IPS-NIHi7 (cell line): ENCODE data around the gene SVOP.

Source experiments
- DNase-seq: peaks from one replicate; pipeline ENCODE4 v3.0.0; 2012; ENCODE audit warnings: mixed read lengths; ENCODE audit errors: extremely low spot score

Gene SVOP

GRCh38 chr12:108930756-108931155 is 90.1 kb downstream of the SVOP start:
- DNase-seq = no peak

DNA sequence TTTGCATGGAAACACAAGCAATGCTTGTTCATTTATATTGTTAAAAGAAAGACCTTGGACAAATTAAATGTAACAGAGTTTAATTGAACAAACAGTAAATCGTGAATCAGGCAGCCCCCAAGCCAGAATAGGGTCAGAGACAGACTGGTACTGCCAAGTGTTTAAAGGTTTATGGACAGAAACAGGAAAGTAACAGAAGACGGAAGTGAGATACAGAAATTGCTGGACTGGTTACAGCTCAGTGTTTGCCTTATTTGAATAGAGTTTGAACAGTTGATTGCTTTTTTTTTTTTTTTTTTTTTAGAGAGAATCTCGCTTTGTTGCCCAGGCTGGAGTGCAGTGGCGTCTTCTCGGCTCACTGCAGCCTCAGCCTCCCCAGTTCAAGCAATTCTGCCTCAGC is 90.7 kb downstream of the SVOP start:
- DNase-seq = no peak

- no peak for DNase-seq
Observed at GRCh38 chr12:108928695-108929094, 92.2 kb downstream of the SVOP start.

DNA sequence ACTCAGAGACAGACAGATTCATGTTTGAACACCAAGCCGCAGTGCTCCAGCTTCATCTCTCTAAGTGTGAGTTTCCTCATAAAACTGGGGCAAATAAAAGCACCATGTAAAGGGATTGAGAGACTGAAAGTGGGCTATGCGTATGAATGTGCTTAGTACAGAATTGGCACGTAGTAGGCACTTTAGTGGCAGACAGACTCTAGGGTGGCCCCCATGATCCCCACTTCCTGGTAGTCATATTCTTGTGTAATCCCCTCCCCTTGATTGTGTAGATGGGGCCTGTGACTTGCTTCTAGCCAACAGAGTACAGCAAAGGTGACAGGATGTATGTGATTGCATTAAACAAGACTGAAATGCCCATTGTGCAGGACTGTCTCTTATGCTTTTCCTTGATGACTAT is 98.0 kb downstream of the SVOP start:
- no peak for DNase-seq

DNA sequence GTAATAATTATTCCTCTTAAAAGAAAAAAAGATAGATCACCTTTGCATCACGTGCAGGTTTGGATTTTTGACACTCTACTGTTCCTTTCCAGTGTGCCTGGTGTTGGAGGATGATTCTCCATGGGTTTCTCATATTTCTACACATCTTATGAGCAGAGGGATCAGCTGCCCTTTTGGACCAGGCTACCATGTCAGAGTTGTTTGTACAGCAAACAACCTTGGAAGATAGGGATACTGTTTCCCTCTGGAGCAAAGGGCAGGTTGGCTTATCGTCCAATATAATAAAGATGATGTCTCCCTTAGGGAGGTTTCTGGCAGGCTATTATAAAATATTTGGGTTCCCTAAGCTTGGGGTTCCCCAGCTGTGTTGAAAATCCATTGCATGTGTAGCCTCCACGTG is 98.9 kb downstream of the SVOP start:
- DNase-seq = no peak

DNA sequence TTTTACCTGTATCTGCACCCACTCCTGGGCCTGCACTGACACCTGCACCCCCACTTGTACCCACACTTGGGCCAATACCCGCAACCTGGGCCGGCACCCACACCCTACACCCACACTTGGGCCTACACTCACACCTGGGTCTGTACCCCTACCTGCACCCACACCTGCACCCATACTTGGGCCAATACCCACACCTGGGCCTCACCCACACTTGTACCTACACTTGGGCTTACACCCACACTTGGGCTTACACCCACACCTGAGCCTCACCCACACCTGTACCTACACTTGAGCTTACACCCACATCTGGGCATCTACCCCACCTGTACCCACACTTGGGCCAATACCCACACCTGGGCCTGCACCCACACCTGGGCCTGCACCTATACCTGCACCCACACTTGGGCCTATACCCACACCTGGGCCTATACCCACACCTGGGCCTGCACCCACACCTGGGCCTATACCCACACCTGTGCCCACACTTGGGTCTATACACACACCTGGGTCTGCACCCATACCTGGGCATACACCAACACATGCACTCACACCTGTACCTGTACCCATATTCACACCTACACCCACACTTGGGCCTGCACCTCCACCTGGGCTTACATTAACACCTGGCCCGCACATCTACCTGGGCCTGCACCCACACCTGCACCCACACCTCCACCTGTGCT is 101.8 kb downstream of the SVOP start:
- no peak for DNase-seq

DNA sequence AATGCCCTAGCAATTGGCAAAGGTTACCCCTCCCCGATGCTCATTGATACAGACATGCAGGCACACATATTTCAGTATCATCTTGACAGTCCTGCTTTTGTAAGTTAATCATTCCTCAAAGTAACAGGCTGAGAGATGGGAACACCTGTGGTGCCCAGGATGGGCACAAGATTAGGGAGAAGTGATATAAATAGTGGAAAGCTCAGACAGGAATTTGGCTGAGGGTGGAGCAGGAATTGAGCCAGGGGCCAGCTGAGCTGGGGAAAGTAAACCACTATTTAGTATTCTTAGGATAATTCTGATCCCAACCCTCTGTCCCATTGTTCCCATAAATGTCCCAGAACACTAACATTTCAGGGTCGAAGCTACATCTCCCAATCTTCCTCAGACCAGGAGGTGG is 102.7 kb downstream of the SVOP start:
- no peak for DNase-seq

GRCh38 chr12:108916336-108916735 is 104.5 kb downstream of the SVOP start:
- no peak for DNase-seq

DNA sequence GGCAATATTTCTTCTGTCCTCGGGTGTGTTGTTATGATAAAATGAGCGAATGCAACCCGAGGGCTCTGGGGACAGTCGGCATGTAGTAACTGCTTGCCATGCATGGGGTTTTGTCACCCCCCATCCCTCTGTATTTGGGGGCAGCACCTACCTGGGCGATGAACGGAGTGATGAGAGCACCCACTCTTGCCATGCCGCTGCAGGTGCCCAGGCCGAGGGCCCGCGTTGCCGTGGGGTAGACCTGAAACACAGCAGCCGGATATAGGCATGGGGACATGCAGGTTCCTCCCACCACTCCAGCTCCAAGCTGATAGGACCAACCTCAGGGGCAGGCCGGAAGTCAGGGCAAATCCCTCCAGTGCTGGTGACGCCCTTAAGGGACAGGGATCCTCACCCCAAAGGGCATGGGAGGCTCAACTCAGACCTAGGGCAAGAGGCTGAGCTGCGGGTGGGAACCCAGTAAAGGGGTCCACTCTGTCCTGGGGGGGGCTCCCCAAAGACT is 105.2 kb downstream of the SVOP start:
- no peak for DNase-seq

DNA sequence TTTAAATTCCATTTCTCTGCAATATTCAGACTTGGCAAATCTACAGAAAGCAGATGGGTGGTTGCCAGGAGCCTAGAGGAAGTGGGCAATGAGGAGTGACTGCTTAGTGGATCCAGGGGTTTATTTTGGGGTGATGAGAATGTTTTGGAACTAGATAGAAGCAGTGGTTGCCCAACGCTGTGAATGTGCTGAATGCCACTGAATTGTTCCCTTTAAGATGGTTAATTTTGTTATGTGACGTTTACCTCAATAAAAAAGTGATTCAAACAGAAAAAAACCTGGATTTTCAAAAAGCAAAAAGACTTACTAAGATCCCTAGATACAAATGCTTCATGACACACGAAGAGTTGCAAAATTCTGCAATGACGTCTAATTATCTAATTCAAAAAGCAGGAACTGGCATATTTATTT is 106.7 kb downstream of the SVOP start:
- DNase-seq = no peak

GRCh38 chr12:108912361-108912760 is 108.5 kb downstream of the SVOP start:
- DNase-seq = no peak

DNA sequence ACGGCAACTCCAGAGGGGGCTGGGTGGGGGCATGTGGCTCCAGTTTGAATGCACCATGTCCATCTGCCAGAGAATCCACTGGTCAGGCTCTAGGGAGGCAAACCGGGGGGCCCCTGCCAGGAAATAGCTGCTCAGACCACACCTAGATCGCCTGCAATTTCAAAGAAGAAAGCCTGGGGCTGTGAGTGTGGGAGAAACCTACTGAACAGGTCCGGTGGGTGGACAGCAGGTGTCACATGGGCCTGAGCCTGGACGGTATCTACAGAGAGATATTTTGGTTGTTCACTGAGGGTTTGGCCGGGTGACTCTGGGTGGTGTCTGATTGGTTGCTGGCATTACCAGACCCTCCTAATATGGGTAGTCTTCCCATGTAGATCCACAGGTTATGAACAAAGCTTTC is 109.0 kb downstream of the SVOP start:
- no peak for DNase-seq

- DNase-seq = no peak
Observed at GRCh38 chr12:108910336-108910735, 110.5 kb downstream of the SVOP start.

DNA sequence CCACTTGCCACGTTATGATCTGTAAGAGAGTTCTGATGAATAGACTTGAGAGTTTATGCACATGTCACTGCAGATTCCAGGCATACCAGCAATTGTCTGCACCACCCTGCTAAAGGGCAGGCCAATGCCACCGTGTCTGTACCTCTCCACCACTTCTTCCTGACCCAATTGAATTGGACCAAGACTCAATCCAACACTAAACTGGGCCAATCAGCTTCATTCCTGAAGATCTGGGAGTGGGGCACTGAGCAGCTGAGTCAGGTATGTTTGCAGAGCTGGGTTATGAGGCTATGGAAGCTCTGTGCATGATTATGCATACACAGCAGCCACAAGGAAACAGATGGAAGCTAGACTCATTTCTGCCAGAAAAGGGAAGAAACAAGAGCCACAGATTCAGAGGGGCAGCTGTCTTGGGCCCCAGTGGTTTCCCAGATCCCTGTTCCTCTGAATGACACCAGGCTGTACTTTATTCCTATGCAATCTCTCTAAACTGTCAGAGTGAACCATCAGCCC is 113.0 kb downstream of the SVOP start:
- no peak for DNase-seq

DNA sequence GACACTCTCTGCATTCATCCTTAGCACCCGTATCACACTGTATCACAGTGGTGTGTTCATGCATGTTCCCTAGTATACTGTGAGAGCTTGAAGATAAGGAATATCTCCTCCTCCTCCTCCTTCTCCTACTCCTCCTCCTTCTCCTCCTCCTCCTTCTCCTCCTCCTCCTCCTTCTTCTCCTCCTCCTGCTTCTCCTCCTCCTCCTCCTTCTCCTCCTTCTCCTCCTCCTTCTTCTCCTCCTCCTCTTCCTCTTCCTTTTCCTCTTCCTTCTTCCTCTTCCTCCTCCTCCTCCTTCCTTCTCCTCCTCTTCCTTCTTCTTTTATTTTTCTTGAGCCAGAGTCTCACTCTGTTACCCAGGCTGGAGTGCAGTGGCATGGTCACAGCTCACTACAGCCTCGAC is 113.9 kb downstream of the SVOP start:
- no peak for DNase-seq

DNA sequence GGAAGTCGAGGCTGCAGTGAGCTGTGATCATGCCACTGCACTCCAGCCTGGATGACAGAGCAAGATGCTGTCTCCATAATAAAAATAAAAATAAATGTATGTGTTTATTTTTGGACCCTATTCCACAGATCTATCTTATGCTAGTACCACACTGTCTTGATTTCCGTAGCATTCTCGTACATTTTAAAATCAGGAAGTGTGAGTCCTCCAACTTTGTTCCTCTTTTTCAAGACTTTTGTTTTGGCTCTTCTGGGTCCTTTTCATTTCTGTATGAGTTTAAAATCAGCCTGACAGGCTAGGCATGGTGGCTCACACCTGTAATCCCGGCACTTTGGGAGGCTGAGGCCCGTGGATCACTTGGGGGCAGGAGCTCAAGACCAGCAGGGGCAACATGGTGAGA is 115.1 kb downstream of the SVOP start:
- no peak for DNase-seq

- no peak for DNase-seq
Observed at GRCh38 chr12:108899145-108899544, 121.7 kb downstream of the SVOP start.

DNA sequence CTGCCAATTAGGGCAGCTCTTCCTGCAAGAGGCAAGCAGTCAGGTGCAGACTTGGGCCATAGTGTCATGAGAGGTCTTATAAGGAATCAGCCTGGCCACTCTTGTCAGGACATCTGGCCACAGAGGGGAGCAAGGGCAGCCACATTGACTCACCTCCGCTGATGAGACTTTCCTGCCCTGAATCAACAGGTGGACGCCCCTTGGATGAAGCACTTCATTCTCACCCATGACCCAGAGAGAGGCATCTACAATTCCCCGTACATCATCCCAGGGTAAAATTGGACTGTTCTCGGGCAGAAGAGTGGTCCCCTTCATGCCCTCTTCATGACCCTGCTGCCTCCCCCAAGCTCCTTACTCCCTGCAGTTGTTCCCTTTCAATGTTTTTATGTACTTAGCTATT is 124.1 kb downstream of the SVOP start:
- no peak for DNase-seq

DNA sequence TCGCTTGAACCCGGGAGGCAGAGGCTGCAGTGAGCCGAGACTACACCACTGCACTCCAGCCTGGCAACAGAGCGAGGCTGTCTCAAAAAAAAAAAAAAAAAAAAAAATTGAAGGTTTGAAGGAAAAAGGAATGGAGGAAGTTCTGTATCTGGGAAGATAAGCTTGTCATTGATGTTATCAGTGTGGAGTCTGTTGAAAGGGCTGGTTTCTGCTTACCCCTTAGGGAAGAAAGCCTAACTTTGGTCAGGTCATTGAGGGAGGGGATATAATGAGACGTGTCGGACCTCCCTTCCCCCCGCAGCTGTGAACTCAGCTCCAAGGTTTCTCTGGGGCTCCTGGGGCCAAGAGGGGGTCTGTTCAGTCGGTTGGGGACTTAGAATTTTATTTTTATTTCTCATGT is 124.5 kb downstream of the SVOP start:
- no peak for DNase-seq

- no peak for DNase-seq
Observed at GRCh38 chr12:108895220-108895802, 125.6 kb downstream of the SVOP start.

DNA sequence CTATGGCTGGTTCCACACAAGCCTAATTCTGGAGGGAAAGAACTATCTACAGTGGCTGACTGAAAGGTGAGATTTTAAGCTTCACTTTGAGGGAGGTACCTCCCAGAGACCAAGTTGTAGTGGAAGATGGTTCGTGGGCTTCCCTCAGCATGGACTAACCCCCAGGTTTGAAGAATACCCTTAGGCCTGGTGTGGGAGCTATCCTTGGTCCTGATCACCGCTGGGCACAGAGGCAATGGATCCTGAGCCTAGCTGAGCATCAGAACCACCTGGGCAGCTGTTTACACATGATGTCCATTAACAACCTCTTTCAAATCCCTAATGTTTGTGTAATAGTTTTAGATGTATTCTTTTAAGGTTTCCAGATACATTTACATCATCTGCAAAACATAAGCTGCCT is 130.7 kb downstream of the SVOP start:
- DNase-seq = peak; percentile 71

DNA sequence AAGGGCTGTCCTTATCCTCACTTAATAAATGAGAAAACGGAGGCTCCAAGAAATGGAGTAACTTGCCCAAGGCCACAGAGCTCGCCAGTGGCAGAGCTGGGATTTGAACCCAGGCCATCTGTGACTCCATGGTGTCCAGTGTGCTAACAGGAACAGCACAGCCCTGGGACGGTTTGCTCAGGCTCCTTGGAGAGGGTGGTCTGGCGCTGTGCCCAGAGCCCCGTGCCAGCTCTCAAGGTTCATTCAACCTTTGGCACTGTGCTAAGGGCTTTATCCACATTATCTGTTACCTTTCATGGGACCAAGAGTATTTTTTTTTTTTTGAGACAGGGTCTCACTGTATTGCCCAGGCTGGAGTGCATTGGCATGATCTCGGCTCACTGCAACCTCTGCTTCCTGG is 132.8 kb downstream of the SVOP start:
- no peak for DNase-seq

DNA sequence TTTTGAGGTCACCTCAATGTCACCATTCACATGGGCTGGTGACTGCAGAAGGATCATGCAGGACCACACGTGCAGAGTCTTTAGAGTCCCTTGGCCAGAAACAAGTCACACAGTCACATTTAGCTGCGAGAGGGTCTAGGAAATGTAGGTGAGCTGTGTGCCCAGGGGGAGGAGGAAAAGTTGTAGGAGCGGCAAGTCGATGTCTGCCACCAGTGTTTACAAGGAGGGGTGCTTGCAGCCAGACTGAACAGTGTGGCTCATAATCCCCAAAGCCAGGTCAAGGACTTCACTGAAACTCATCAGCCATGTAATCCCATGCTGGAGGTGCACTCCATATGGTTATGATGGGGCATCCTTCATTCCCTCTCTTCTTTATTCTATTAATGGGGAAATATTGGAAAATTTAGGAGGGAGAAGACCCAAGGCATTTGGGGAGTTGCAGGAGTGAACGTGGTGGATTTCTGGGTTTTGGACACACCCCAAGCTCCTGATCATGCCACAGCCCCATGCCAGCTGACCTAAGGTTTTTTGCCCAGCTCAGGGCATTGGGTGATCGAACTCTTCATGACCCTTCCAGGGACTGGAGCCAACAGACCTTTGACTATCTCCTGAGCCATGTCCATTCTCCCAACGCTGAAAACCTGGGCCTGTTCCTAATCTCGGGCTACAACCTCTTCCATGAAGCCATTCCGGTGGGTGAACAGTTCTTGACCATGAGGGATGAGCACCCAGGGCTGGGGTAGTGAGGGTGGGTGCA is 133.8 kb downstream of the SVOP start:
- no peak for DNase-seq
